Measurements from ENCODE around the gene NEUROD4. TPM values are rescaled to one million over a fixed set of nuclear protein-coding genes. Genes with fewer than 3 reads are reported as not detected.

Gene NEUROD4
- total RNA-seq, 1 donor from 2014 or later = not detected

GRCh38 chr12:55061024-55061423, 41.2 kb downstream of the NEUROD4 start:
- no peak for TF ChIP-seq CTCF (IDR thresholded peaks at IDR 0.05)
- Histone ChIP-seq H3K9me3 (no peaks in the 10 kb centered on the region), H3K27me3 (peaks cover 13% of the 10 kb centered on the region), H3K4me3 (no peak overlapping the region), H3K36me3 (no peaks in the 10 kb centered on the region), H3K4me1 (no peaks in the 10 kb centered on the region), H3K27ac (no peak overlapping the region)
- DNase-seq (no peak), ATAC-seq (no peak)
- intact Hi-C loops (cut with DNase I) = loop anchor here (10.0 kb wide), 1 partner anchor 66 kb away; no protein-coding TSS in a partner anchor

GRCh38 chr12:55063291-55063690, 43.5 kb downstream of the NEUROD4 start:
- H3K36me3 ChIP-seq = no peaks in the 10 kb centered on the region
- H3K4me1 ChIP-seq = no peaks in the 10 kb centered on the region
- intact Hi-C loops (cut with DNase I) = loop anchor here (10.0 kb wide), 1 partner anchor 68 kb away; no protein-coding TSS in a partner anchor
- no peak for ATAC-seq
- no peak overlapping the region for H3K27ac ChIP-seq
- H3K27me3 ChIP-seq = peaks cover 14% of the 10 kb centered on the region
- DNase-seq = no peak
- no peaks in the 10 kb centered on the region for H3K9me3 ChIP-seq
- H3K4me3 ChIP-seq = no peak overlapping the region
- no peak for TF ChIP-seq CTCF (IDR thresholded peaks at IDR 0.05)

GRCh38 chr12:55065535-55065934, 45.8 kb downstream of the NEUROD4 start:
- TF ChIP-seq CTCF (IDR thresholded peaks at IDR 0.05) = no peak
- no peaks in the 10 kb centered on the region for H3K4me1 ChIP-seq
- H3K36me3 ChIP-seq = no peaks in the 10 kb centered on the region
- H3K9me3 ChIP-seq = no peaks in the 10 kb centered on the region
- H3K27me3 ChIP-seq = peaks cover 14% of the 10 kb centered on the region
- DNase-seq (no peak), ATAC-seq (no peak)
- intact Hi-C loops (cut with DNase I) = loop anchor here (10.0 kb wide), 1 partner anchor 71 kb away; no protein-coding TSS in a partner anchor
- H3K4me3 ChIP-seq = no peak overlapping the region
- H3K27ac ChIP-seq = no peak overlapping the region

GRCh38 chr12:55067701-55068100, 47.9 kb downstream of the NEUROD4 start:
- Histone ChIP-seq H3K27ac (no peak overlapping the region), H3K4me1 (no peaks in the 10 kb centered on the region), H3K9me3 (no peaks in the 10 kb centered on the region), H3K4me3 (no peak overlapping the region), H3K36me3 (no peaks in the 10 kb centered on the region), H3K27me3 (peaks cover 12% of the 10 kb centered on the region)
- TF ChIP-seq CTCF (IDR thresholded peaks at IDR 0.05) = no peak
- ATAC-seq (no peak), DNase-seq (no peak)
- intact Hi-C loops (cut with DNase I) = loop anchor here (10.0 kb wide), 1 partner anchor 73 kb away; no protein-coding TSS in a partner anchor

- intact Hi-C loops (cut with DNase I) = loop anchor here (10.0 kb wide), 1 partner anchor 74 kb away; no protein-coding TSS in a partner anchor
- Histone ChIP-seq H3K4me3 (no peak overlapping the region), H3K9me3 (no peaks in the 10 kb centered on the region), H3K4me1 (no peaks in the 10 kb centered on the region), H3K27ac (no peak overlapping the region), H3K27me3 (peaks cover 11% of the 10 kb centered on the region), H3K36me3 (no peaks in the 10 kb centered on the region)
- peak; percentile 74 for TF ChIP-seq CTCF (IDR thresholded peaks at IDR 0.05)
- no peak for DNase-seq
- peak; percentile 93 for ATAC-seq
Measured at GRCh38 chr12:55068416-55069010, 48.7 kb downstream of the NEUROD4 start.
